Measurements from ENCODE around the gene DZANK1.

DNA sequence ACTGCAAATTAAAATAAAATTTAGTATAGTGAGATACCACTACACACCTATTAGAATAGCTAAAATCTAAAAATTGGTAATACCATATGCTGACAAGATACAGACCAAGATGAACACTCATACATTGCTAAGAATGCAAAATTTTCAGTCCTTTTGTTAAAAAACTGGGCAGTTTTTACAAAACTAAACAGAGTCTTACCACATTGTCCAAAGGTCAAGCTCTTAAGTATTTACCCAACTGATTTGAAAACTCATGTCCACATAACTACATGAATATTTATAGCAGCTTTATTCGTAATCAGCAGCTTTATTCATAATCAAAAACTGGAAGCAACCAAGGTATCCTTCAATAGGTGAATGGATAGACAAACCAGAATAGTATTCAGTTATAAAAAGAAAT, 10.4 kb upstream of the DZANK1 start:
- TF ChIP-seq, protein P1, sequence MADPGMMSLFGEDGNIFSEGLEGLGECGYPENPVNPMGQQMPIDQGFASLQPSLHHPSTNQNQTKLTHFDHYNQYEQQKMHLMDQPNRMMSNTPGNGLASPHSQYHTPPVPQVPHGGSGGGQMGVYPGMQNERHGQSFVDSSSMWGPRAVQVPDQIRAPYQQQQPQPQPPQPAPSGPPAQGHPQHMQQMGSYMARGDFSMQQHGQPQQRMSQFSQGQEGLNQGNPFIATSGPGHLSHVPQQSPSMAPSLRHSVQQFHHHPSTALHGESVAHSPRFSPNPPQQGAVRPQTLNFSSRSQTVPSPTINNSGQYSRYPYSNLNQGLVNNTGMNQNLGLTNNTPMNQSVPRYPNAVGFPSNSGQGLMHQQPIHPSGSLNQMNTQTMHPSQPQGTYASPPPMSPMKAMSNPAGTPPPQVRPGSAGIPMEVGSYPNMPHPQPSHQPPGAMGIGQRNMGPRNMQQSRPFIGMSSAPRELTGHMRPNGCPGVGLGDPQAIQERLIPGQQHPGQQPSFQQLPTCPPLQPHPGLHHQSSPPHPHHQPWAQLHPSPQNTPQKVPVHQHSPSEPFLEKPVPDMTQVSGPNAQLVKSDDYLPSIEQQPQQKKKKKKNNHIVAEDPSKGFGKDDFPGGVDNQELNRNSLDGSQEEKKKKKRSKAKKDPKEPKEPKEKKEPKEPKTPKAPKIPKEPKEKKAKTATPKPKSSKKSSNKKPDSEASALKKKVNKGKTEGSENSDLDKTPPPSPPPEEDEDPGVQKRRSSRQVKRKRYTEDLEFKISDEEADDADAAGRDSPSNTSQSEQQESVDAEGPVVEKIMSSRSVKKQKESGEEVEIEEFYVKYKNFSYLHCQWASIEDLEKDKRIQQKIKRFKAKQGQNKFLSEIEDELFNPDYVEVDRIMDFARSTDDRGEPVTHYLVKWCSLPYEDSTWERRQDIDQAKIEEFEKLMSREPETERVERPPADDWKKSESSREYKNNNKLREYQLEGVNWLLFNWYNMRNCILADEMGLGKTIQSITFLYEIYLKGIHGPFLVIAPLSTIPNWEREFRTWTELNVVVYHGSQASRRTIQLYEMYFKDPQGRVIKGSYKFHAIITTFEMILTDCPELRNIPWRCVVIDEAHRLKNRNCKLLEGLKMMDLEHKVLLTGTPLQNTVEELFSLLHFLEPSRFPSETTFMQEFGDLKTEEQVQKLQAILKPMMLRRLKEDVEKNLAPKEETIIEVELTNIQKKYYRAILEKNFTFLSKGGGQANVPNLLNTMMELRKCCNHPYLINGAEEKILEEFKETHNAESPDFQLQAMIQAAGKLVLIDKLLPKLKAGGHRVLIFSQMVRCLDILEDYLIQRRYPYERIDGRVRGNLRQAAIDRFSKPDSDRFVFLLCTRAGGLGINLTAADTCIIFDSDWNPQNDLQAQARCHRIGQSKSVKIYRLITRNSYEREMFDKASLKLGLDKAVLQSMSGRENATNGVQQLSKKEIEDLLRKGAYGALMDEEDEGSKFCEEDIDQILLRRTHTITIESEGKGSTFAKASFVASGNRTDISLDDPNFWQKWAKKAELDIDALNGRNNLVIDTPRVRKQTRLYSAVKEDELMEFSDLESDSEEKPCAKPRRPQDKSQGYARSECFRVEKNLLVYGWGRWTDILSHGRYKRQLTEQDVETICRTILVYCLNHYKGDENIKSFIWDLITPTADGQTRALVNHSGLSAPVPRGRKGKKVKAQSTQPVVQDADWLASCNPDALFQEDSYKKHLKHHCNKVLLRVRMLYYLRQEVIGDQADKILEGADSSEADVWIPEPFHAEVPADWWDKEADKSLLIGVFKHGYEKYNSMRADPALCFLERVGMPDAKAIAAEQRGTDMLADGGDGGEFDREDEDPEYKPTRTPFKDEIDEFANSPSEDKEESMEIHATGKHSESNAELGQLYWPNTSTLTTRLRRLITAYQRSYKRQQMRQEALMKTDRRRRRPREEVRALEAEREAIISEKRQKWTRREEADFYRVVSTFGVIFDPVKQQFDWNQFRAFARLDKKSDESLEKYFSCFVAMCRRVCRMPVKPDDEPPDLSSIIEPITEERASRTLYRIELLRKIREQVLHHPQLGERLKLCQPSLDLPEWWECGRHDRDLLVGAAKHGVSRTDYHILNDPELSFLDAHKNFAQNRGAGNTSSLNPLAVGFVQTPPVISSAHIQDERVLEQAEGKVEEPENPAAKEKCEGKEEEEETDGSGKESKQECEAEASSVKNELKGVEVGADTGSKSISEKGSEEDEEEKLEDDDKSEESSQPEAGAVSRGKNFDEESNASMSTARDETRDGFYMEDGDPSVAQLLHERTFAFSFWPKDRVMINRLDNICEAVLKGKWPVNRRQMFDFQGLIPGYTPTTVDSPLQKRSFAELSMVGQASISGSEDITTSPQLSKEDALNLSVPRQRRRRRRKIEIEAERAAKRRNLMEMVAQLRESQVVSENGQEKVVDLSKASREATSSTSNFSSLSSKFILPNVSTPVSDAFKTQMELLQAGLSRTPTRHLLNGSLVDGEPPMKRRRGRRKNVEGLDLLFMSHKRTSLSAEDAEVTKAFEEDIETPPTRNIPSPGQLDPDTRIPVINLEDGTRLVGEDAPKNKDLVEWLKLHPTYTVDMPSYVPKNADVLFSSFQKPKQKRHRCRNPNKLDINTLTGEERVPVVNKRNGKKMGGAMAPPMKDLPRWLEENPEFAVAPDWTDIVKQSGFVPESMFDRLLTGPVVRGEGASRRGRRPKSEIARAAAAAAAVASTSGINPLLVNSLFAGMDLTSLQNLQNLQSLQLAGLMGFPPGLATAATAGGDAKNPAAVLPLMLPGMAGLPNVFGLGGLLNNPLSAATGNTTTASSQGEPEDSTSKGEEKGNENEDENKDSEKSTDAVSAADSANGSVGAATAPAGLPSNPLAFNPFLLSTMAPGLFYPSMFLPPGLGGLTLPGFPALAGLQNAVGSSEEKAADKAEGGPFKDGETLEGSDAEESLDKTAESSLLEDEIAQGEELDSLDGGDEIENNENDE (IDR thresholded peaks at IDR 0.05; ENCODE audit: insufficient replicate concordance, low read length), result no peak
- TF ChIP-seq, protein P2, sequence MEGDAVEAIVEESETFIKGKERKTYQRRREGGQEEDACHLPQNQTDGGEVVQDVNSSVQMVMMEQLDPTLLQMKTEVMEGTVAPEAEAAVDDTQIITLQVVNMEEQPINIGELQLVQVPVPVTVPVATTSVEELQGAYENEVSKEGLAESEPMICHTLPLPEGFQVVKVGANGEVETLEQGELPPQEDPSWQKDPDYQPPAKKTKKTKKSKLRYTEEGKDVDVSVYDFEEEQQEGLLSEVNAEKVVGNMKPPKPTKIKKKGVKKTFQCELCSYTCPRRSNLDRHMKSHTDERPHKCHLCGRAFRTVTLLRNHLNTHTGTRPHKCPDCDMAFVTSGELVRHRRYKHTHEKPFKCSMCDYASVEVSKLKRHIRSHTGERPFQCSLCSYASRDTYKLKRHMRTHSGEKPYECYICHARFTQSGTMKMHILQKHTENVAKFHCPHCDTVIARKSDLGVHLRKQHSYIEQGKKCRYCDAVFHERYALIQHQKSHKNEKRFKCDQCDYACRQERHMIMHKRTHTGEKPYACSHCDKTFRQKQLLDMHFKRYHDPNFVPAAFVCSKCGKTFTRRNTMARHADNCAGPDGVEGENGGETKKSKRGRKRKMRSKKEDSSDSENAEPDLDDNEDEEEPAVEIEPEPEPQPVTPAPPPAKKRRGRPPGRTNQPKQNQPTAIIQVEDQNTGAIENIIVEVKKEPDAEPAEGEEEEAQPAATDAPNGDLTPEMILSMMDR (IDR thresholded peaks at IDR 0.05; ENCODE audit: control extremely low read depth in 1 of 3, insufficient read depth in 1 of 3, low read depth in 1 of 3, low read length in 3 of 3), result no peak
- TF ChIP-seq SP1 (IDR thresholded peaks at IDR 0.05; ENCODE audit: low read depth, low read length) (no peak), SIN3A (conservative IDR thresholded peaks at IDR 0.05 in 1 of 2, IDR thresholded peaks at IDR 0.05 in 1 of 2; ENCODE audit: low read depth in 1 of 2, low read length in 2 of 2) (no peak), RAD21 (IDR thresholded peaks at IDR 0.05 in 1 of 2, conservative IDR thresholded peaks at IDR 0.05 in 1 of 2; ENCODE audit: low read depth in 2 of 2, low read length in 2 of 2) (no peak), KDM1A (IDR thresholded peaks at IDR 0.05; ENCODE audit: borderline replicate concordance, low read length) (no peak), RNF2 (IDR thresholded peaks at IDR 0.05; ENCODE audit: borderline replicate concordance, low read depth, low read length, missing control alignments, poor library complexity, severe bottlenecking) (no peak), SIX5 (IDR thresholded peaks at IDR 0.05; ENCODE audit: low read depth, low read length) (no peak), EZH2 (IDR thresholded peaks at IDR 0.05; ENCODE audit: low read depth, low read length, severe bottlenecking) (no peak)
